HepG2 (cell line): ENCODE data around the gene NDUFB6. TPM values are rescaled to one million over a fixed set of nuclear protein-coding genes. Genes with fewer than 3 reads are reported as not detected.

ENCODE experiments used
- CHCHD3 ChIP-seq: sonication (generic); formaldehyde crosslinking; IDR thresholded peaks from 2 replicates; pipeline ENCODE4 v1.8.0; 2022; ENCODE audit warnings: mild to moderate bottlenecking, missing genetic modification reagents, moderate library complexity
- CHD4 ChIP-seq: fragments of 200-600 bp; sonication (generic); IDR thresholded peaks from 2 replicates; pipeline ENCODE4 v1.7.0; 2017; ENCODE audit warnings: mild to moderate bottlenecking, low read length, borderline replicate concordance
- DZIP1 ChIP-seq: sonication (generic); formaldehyde crosslinking; IDR thresholded peaks from 2 replicates; pipeline ENCODE4 v1.5.0; 2020; ENCODE audit warnings: mild to moderate bottlenecking, missing genetic modification reagents
- FOXO1 ChIP-seq: sonication (generic); formaldehyde crosslinking; IDR thresholded peaks from 2 replicates; pipeline ENCODE4 v1.4.0; 2020; ENCODE audit warnings: missing genetic modification reagents
- KDM1A ChIP-seq: IDR thresholded peaks from 2 replicates; pipeline ENCODE4 v1.6.1; 2016; ENCODE audit warnings: missing compliant biosample characterization
- PATZ1 ChIP-seq: sonication (generic); formaldehyde crosslinking; IDR thresholded peaks from 2 replicates; pipeline ENCODE4 v1.4.0; 2020; ENCODE audit warnings: missing genetic modification reagents
- RCOR2 ChIP-seq: IDR thresholded peaks from 2 replicates; pipeline ENCODE4 v1.6.1; 2016; ENCODE audit warnings: missing biosample characterization, missing genetic modification reagents
- SMYD3 ChIP-seq: sonication (generic); formaldehyde crosslinking; IDR thresholded peaks from 2 replicates; pipeline ENCODE4 v1.8.1; 2023; ENCODE audit warnings: mild to moderate bottlenecking, missing genetic modification reagents
- U2AF2 ChIP-seq: fragments of 200-400 bp; formaldehyde crosslinking; IDR thresholded peaks from 2 replicates; pipeline ENCODE4 v1.6.1; 2017; ENCODE audit warnings: low read depth, mild to moderate bottlenecking, low read length
- ZBTB40 ChIP-seq, 2 experiments: fragments of 450-650 bp in 1 of 2; sonication (generic) in 1 of 2; formaldehyde crosslinking in 1 of 2; IDR thresholded peaks; 2 replicates each; pipeline versions ENCODE4 v1.6.1 to v1.8.0; 2016 to 2022; ENCODE audit warnings: antibody characterized with exemption in 1 of 2, mild to moderate bottlenecking in 1 of 2, missing genetic modification reagents in 1 of 2
- ZEB1 ChIP-seq: IDR thresholded peaks from 2 replicates; pipeline ENCODE4 v1.6.1; 2012; ENCODE audit warnings: mild to moderate bottlenecking, low read depth, inconsistent platforms; ENCODE audit not compliant: insufficient replicate concordance
- ZKSCAN8 ChIP-seq: IDR thresholded peaks from 2 replicates; pipeline ENCODE4 v1.6.1; 2016; ENCODE audit warnings: borderline replicate concordance, missing genetic modification reagents, missing compliant biosample characterization
- ZNF460 ChIP-seq: sonication (generic); formaldehyde crosslinking; IDR thresholded peaks from 2 replicates; pipeline ENCODE4 v1.5.1; 2020; ENCODE audit warnings: missing genetic modification reagents, mild to moderate bottlenecking, borderline replicate concordance
- ZNF746 ChIP-seq: sonication (generic); formaldehyde crosslinking; IDR thresholded peaks from 2 replicates; pipeline ENCODE4 v1.8.0; 2022; ENCODE audit warnings: mild to moderate bottlenecking, missing genetic modification reagents
- ZNF816 ChIP-seq: sonication (generic); formaldehyde crosslinking; IDR thresholded peaks from 2 replicates; pipeline ENCODE4 v1.8.0; 2022; ENCODE audit warnings: missing genetic modification reagents, mild to moderate bottlenecking, borderline replicate concordance
- polyA plus RNA-seq, 8 experiments: library from polyadenylated mRNA; depleted of rRNA in 3 of 8; stranded (reverse) in 7 of 8; unstranded in 1 of 8; fragments of >200 nt; fragmentation: Illumina TruSeq in 4 of 8; extraction: Trizol in 4 of 8; gene quantifications; 2 replicates each; pipeline versions ENCODE4 v1.2.1 to v1.2.3, GENCODE V29; 2011 to 2016; ENCODE audit warnings: low read depth in 4 of 8, missing spikeins in 1 of 8, mixed read lengths in 1 of 8; ENCODE audit not compliant: insufficient read depth in 1 of 8
- total RNA-seq, 5 experiments: library from RNA; depleted of rRNA; stranded (reverse); fragments of >200 nt; fragmentation: Illumina TruSeq; extraction: Trizol; gene quantifications; 2 replicates each; pipeline ENCODE4 v1.2.3, GENCODE V29; 2016; ENCODE audit warnings: low read depth in 1 of 5

The NDUFB6 gene
- total and polyA plus RNA-seq, 2 of the 13 experiments (the other 11 are each of a cell fraction or from before 2014, with no cell fraction given), result 31.2 to 81.9 TPM

GRCh38 chr9:32552172-32552872 is 20.6 kb downstream of the NDUFB6 start, which contains the start of the genes SMIM27 and TOPORS (continued):
- no peak for TF ChIP-seq ZBTB40 (IDR thresholded peaks at IDR 0.05)
- peak; percentile 84; the same call in 1 of the 2 replicates for TF ChIP-seq ZBTB40 (CRISPR knock-in tag; IDR thresholded peaks at IDR 0.05)
- no peak for TF ChIP-seq KDM1A (CRISPR knock-in tag)
- TF ChIP-seq ZNF746 (CRISPR knock-in tag), result peak; percentile 47; the same call in 1 of the 2 replicates
- TF ChIP-seq ZNF816 (CRISPR knock-in tag), result peak; percentile 87
- TF ChIP-seq U2AF2, result no peak
- no peak for TF ChIP-seq ZEB1
- TF ChIP-seq RCOR2, result no peak
- TF ChIP-seq PATZ1, result peak; percentile 96
- TF ChIP-seq SMYD3 (CRISPR knock-in tag), result no peak
- TF ChIP-seq ZKSCAN8, result peak; percentile 63; the same call in 1 of the 2 replicates
- TF ChIP-seq CHCHD3 (CRISPR knock-in tag), result 0 out of 2 replicates have a peak, but pooled peaks have one; percentile 46
- no peak for TF ChIP-seq CHD4
- TF ChIP-seq DZIP1 (CRISPR knock-in tag), result no peak
- TF ChIP-seq FOXO1, result 0 out of 2 replicates have a peak, but pooled peaks have one; percentile 17
- no peak for TF ChIP-seq ZNF460 (CRISPR knock-in tag)
